Amygdala (tissue), 56 donors: Measurements from ENCODE around the gene TRIM60.
"Not testable (repeated sequence)": the region's sequence is repeated elsewhere in the genome, so short reads cannot be mapped to it uniquely, and the experiment has no call there.

Experiments used
- DNase-seq, 56 donors: peaks; one replicate each; lab custom pipeline; 2025; lab: John Stamatoyannopoulos, UW

Gene TRIM60

GRCh38 chr4:165048170-165048569 lies 16.4 kb downstream of the TRIM60 start:
- no peak for DNase-seq

GRCh38 chr4:165052627-165053026 lies 20.8 kb downstream of the TRIM60 start:
- no peak for DNase-seq

- no peak for DNase-seq
Measured at GRCh38 chr4:165053645-165054044, 21.8 kb downstream of the TRIM60 start, which contains the start of gene TRIM75. Gene TRIM75, plus strand, starts transcription at chr4:165053866. Its CDS starts 5,282 bp downstream, at chr4:165059148.

DNA sequence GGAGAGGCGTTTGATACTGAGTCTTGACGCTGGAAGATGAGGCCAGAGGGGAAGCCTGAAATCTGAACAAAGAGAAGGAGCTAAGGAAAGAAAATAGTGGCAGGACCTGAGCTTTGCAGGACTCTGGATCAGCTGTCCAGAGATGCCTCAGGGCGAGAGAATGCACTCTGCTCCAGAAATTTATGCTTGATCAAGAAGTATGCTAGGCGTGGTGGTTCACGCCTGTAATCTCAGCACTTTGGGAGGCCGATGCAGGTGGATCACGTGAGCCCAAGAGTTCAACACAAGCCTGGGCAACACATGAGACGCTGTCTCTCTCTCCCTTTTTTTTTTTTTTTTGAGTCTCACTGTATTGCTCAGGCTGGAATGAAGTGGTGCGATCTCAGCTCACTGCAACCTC lies 23.8 kb downstream of the TRIM60 start:
- no peak for DNase-seq

DNA sequence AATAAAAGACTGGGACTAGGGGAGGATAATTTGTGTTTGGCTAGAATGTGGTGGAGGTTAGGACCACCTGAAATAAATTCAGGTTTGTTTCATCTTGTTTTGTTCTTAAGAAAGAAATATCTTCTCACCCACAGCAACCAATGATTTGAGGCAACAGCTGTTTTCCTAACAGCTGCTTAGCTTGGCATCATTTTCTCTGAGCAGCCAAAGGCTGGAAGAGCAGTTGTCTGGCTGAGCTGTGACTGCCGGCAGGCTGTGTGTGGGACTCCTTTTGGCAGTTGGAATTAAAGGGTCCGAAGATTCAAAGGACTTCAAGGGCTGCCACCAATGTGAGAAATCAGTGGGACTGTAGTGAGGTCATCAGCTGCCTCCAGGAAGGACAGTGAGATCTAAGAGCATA lies 26.9 kb downstream of the TRIM60 start:
- no peak for DNase-seq

DNA sequence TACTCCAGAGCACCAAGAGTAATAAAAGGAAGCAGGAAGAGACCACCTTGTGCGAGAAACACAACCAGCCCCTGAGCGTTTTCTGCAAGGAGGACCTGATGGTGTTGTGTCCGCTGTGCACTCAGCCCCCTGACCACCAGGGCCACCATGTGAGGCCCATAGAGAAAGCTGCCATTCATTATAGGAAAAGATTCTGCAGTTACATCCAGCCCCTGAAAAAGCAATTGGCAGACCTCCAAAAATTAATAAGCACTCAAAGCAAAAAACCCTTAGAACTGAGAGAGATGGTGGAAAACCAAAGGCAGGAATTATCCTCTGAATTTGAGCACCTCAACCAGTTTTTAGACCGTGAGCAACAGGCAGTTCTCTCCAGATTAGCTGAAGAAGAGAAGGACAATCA lies 27.6 kb downstream of the TRIM60 start:
- no peak for DNase-seq

- DNase-seq, result no peak
Measured at GRCh38 chr4:165060938-165061337, 29.1 kb downstream of the TRIM60 start.

GRCh38 chr4:165070560-165070959 lies 38.8 kb downstream of the TRIM60 start:
- DNase-seq, result no peak

- not testable (repeated sequence) for DNase-seq
Measured at GRCh38 chr4:165073346-165073745, 41.5 kb downstream of the TRIM60 start.

- DNase-seq, result no peak
Measured at GRCh38 chr4:165077034-165077578, 45.3 kb downstream of the TRIM60 start.

DNA sequence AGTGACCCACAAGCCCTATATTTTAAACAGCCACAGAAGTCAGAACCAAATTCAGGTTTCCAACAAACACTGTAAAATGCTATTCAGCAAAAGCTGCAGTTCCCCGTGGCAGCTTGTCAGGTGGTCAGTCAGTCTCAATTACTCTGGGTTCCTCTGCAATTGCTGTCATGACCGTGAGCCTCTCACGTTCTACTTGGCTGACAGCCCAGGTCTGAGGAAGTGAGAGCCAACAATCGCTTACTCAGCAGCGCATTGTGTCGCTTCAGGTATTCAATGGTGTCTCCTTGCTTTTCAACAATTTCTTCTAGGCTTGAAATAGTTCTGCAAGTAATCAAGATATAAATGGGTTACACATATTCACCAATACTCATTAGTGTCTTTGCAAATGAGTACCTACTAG lies 47.7 kb downstream of the TRIM60 start:
- peak in 15 of 56 donors; percentile 0 to 34 (median 6) for DNase-seq

DNA sequence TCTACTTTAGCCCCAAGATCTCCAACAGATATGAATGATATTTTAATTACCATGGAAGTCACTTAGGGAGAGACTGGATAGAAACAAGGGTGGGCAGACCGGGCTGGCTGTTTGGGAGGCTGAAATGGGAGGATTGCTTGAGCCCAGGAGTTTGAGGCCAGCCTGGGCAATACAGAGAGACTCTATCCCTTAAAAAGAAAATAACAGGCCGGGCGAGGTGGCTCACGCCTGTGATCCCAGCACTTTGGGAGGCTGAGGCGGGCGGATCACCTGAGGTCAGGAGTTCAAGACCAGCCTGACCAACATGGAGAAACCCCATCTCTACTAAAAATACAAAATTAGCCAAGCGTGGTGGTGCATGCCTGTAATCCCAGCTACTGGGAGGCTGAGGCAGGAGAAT lies 53.0 kb downstream of the TRIM60 start:
- DNase-seq, result not testable (repeated sequence)

GRCh38 chr4:165085946-165086345 lies 54.1 kb downstream of the TRIM60 start:
- no peak for DNase-seq

DNA sequence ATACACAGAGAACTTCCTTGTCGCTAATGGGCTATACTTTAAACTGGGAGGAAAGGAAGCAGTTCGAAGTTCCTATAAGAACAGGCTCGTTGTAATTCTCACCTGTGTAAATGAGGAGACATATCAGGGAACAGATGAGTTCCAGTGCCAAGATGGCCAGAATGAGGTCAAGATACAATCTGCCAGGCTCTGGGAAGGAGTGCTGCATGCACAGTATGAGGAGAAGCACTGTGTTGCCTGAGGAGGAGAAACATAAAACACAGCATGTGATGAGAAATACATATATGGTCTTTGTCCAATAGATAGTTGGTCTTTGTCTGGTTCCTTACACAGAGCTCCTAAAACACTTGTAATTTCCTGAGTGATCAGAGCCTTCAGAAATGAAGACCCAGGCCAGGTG lies 56.6 kb downstream of the TRIM60 start:
- DNase-seq, result no peak
